Ishikawa (cell line): ENCODE data around the gene FKBP2.

ENCODE experiments used
- CEBPB ChIP-seq: IDR thresholded peaks from 2 replicates; pipeline ENCODE4 v1.6.1; 2012
- CREB1 ChIP-seq: IDR thresholded peaks from 2 replicates; pipeline ENCODE4 v1.6.1; 2012; ENCODE audit warnings: low read depth
- EGR1 ChIP-seq: IDR thresholded peaks from 2 replicates; pipeline ENCODE4 v1.6.1; 2012
- EP300 ChIP-seq: IDR thresholded peaks from 2 replicates; pipeline ENCODE4 v1.6.1; 2012; ENCODE audit warnings: borderline replicate concordance
- FOXM1 ChIP-seq: IDR thresholded peaks from 2 replicates; pipeline ENCODE4 v1.6.1; 2012; ENCODE audit warnings: low read depth, borderline replicate concordance
- MAX ChIP-seq: IDR thresholded peaks from 2 replicates; pipeline ENCODE4 v1.6.1; 2012
- NFIC ChIP-seq: IDR thresholded peaks from 2 replicates; pipeline ENCODE4 v1.6.1; 2012
- RAD21 ChIP-seq: IDR thresholded peaks from 2 replicates; pipeline ENCODE4 v1.6.1; 2012; ENCODE audit warnings: low read depth
- TAF1 ChIP-seq: IDR thresholded peaks from 2 replicates; pipeline ENCODE4 v1.6.1; 2012; ENCODE audit warnings: low read depth, mild to moderate bottlenecking
- TCF12 ChIP-seq: IDR thresholded peaks from 2 replicates; pipeline ENCODE4 v1.6.1; 2012; ENCODE audit warnings: low read depth
- TEAD4 ChIP-seq: IDR thresholded peaks from 2 replicates; pipeline ENCODE4 v1.6.1; 2012
- YY1 ChIP-seq: IDR thresholded peaks from 2 replicates; pipeline ENCODE4 v1.6.1; 2012; ENCODE audit warnings: low read depth
- ZBTB7A ChIP-seq: IDR thresholded peaks from 2 replicates; pipeline ENCODE4 v1.6.1; 2012; ENCODE audit warnings: low read depth
- TF ChIP-seq, protein P1 (sequence below): IDR thresholded peaks from 2 replicates; pipeline ENCODE4 v1.6.1; 2012
- TF ChIP-seq, protein P2 (sequence below): IDR thresholded peaks from 2 replicates; pipeline ENCODE4 v1.6.1; 2012; ENCODE audit warnings: low read depth, mild to moderate bottlenecking

The FKBP2 gene

DNA sequence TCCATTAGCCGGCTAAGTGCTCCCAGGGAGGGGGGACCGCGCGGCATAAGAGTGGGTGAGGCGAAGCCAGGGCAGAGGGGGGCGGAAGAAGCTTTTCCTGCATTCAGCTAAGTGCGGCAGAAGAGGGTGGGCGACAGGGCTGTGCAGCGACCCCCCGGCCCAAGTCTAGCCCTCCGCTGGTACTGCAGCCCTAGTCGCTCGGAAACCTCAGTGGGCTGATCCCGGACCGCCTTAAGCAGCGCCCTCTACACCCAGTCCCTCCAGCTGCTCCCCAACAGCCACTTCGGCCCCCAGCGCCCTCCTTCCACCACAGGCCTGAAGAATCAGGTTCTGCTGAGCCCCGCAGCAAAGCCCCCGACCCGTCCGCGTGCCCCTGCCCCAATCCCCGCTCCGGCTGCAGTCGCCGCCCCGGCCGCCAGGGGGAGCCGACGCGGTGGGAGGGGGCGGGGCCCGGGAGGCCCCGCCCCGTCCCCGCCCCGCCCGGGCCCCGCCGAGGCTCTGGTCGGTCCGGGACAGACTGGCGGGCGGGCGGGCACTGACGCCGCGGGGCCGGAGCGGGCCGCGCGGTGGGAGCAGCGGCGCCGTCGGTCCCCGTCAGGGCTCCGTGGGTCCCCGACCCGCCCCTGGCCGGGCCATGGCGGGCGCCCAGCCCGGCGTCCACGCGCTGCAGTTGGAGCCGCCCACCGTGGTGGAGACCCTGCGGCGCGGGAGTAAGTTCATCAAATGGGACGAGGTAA is 10.3 kb downstream of the FKBP2 start, which contains the start of gene PLCB3:
PLCB3 (plus strand) TSS at position 515 of the 737 bp plus-strand sequence; CDS start at position 635, 120 bp downstream.
- TF ChIP-seq CEBPB: no peak
- TF ChIP-seq TCF12: no peak
- TF ChIP-seq FOXM1: no peak
- no peak for TF ChIP-seq NFIC
- no peak for TF ChIP-seq YY1
- TF ChIP-seq, protein P1, sequence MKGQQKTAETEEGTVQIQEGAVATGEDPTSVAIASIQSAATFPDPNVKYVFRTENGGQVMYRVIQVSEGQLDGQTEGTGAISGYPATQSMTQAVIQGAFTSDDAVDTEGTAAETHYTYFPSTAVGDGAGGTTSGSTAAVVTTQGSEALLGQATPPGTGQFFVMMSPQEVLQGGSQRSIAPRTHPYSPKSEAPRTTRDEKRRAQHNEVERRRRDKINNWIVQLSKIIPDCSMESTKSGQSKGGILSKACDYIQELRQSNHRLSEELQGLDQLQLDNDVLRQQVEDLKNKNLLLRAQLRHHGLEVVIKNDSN: no peak
- TF ChIP-seq MAX: no peak
- no peak for TF ChIP-seq RAD21
- no peak for TF ChIP-seq CREB1
- no peak for TF ChIP-seq EP300
- TF ChIP-seq, protein P2, sequence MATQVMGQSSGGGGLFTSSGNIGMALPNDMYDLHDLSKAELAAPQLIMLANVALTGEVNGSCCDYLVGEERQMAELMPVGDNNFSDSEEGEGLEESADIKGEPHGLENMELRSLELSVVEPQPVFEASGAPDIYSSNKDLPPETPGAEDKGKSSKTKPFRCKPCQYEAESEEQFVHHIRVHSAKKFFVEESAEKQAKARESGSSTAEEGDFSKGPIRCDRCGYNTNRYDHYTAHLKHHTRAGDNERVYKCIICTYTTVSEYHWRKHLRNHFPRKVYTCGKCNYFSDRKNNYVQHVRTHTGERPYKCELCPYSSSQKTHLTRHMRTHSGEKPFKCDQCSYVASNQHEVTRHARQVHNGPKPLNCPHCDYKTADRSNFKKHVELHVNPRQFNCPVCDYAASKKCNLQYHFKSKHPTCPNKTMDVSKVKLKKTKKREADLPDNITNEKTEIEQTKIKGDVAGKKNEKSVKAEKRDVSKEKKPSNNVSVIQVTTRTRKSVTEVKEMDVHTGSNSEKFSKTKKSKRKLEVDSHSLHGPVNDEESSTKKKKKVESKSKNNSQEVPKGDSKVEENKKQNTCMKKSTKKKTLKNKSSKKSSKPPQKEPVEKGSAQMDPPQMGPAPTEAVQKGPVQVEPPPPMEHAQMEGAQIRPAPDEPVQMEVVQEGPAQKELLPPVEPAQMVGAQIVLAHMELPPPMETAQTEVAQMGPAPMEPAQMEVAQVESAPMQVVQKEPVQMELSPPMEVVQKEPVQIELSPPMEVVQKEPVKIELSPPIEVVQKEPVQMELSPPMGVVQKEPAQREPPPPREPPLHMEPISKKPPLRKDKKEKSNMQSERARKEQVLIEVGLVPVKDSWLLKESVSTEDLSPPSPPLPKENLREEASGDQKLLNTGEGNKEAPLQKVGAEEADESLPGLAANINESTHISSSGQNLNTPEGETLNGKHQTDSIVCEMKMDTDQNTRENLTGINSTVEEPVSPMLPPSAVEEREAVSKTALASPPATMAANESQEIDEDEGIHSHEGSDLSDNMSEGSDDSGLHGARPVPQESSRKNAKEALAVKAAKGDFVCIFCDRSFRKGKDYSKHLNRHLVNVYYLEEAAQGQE: no peak
- peak; percentile 98 for TF ChIP-seq ZBTB7A
- TF ChIP-seq TAF1: peak; percentile 45; the same call in 1 of the 2 replicates
- TF ChIP-seq EGR1: no peak
- no peak for TF ChIP-seq TEAD4

DNA sequence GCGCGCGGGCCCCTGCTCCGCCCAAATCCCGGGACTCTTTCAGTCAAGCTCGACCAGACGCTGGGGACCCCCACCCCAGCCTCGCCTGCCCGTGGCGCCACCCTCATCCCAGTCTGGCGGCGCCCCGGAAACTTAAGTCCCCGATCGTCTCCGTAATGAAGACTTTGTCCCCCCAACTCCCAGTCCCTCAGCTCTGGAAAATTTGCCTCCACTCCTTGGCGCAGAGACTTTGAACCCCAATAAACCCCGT is 10.8 kb downstream of the FKBP2 start:
- no peak for TF ChIP-seq NFIC
- TF ChIP-seq, protein P2: no peak
- no peak for TF ChIP-seq TEAD4
- TF ChIP-seq RAD21: no peak
- TF ChIP-seq ZBTB7A: no peak
- TF ChIP-seq TCF12: no peak
- no peak for TF ChIP-seq YY1
- no peak for TF ChIP-seq MAX
- no peak for TF ChIP-seq EGR1
- TF ChIP-seq EP300: no peak
- TF ChIP-seq TAF1: no peak
- TF ChIP-seq CEBPB: no peak
- TF ChIP-seq, protein P1: no peak
- no peak for TF ChIP-seq CREB1
- TF ChIP-seq FOXM1: no peak

DNA sequence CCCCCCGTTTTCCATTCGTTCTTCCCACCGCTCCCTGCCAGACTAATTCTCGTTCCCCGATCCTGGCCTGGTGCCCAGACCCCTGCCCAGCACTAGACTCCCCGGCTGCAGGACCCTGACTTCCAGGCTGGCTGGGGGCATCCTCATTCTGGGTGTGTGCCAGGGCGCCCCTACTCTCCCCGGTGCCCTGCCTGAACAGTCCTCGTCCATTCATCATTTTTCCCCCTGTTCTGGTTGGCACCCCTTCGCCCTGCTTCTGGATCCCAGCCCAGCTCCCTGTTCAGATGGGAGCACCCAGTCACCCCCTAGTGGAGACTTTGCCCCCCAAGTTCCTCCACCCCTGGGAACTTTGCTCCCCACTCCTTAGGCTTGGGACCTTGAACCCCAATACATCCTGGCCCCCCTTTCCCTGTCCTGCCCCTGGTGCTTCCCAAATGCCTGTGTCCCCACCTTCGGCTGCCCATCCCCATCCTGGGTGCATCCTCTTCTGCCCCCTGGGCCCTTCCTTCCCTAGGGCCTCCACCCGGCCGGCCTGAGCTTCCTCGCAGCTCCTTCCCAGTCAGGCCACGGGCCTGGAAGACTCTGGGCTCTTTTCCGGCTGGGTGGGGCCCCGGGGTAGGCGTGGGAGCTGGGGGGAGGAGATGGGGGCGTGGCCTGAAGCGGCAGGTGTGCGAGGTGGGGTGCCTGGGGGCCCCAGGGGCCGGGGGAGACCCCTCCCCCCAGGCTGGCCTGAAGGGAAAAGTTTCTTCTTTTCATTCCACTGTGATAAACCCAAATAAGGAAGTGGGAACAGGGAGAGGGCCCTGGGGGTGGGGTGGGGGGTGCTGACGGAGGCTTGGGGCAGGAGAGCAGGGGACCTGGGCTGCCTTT is 11.3 kb downstream of the FKBP2 start:
- TF ChIP-seq FOXM1: no peak
- TF ChIP-seq TCF12: no peak
- TF ChIP-seq CEBPB: no peak
- TF ChIP-seq, protein P2: no peak
- no peak for TF ChIP-seq EGR1
- no peak for TF ChIP-seq EP300
- TF ChIP-seq ZBTB7A: peak; percentile 75
- TF ChIP-seq TAF1: no peak
- no peak for TF ChIP-seq RAD21
- TF ChIP-seq NFIC: no peak; the same call in 1 of the 2 replicates
- TF ChIP-seq CREB1: no peak
- TF ChIP-seq MAX: peak; percentile 25; the same call in 1 of the 2 replicates
